T-helper 1 cell treated with Interleukin-12 subunit alpha and Interleukin-12 subunit beta and Interleukin-4 antibody, amounts not matched to agents 30 μg/mL and 1 μg/mL, for 36 hours (primary cell): Measurements from ENCODE around the gene STARD7.

Experiments
- H3K27ac Mint-ChIP-seq: one replicate; pipeline ENCODE4 v1.8.0; 2021; ENCODE audit warnings: mild to moderate bottlenecking, mixed read lengths
- H3K27me3 Mint-ChIP-seq: one replicate; pipeline ENCODE4 v1.8.0; 2021; ENCODE audit warnings: low read depth, mixed read lengths
- H3K36me3 Mint-ChIP-seq: one replicate; pipeline ENCODE4 v1.8.0; 2021; ENCODE audit warnings: low read depth, mixed read lengths
- H3K4me1 Mint-ChIP-seq: one replicate; pipeline ENCODE4 v1.8.0; 2021; ENCODE audit warnings: low read depth, mixed read lengths
- H3K4me3 Mint-ChIP-seq: one replicate; pipeline ENCODE4 v1.8.0; 2021; ENCODE audit warnings: mild to moderate bottlenecking, moderate library complexity, mixed read lengths
- H3K9me3 Mint-ChIP-seq: one replicate; pipeline ENCODE4 v1.8.0; 2021; ENCODE audit warnings: mixed read lengths

STARD7 gene

GRCh38 chr2:96137321-96138178, 71.1 kb downstream of the STARD7 start:
- no peaks in the 10 kb centered on the region for H3K27me3 Mint-ChIP-seq
- no peaks in the 10 kb centered on the region for H3K9me3 Mint-ChIP-seq
- H3K4me3 Mint-ChIP-seq = no peak overlapping the region
- no peak overlapping the region for H3K27ac Mint-ChIP-seq
- peaks cover 14% of the 10 kb centered on the region for H3K4me1 Mint-ChIP-seq
- no peaks in the 10 kb centered on the region for H3K36me3 Mint-ChIP-seq

- peaks cover 14% of the 10 kb centered on the region for H3K4me1 Mint-ChIP-seq
- no peaks in the 10 kb centered on the region for H3K27me3 Mint-ChIP-seq
- H3K9me3 Mint-ChIP-seq = no peaks in the 10 kb centered on the region
- H3K27ac Mint-ChIP-seq = no peak overlapping the region
- no peaks in the 10 kb centered on the region for H3K36me3 Mint-ChIP-seq
- no peak overlapping the region for H3K4me3 Mint-ChIP-seq
Observed at GRCh38 chr2:96136129-96136720, 72.4 kb downstream of the STARD7 start.

DNA sequence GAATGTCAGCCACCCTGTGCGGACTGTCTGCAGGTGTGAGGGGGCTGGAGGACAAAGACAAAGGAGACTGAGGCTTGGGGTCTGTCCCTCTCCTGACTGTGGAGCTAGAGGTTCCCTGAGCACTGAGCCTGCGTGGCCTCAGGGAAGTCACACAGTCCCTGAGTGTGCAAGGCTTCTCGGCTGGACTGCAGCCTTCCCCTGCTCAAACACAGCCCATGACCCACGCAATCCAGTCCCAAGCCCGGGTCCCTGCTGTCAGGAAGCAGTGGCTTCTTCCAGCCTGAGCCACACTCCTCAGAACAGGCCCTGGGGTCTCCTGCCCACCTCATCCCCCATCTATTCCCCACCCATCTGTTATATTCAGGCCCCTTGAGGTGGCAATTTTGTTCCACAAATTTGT, 73.0 kb downstream of the STARD7 start:
- H3K27me3 Mint-ChIP-seq = no peaks in the 10 kb centered on the region
- H3K27ac Mint-ChIP-seq = no peak overlapping the region
- H3K9me3 Mint-ChIP-seq = no peaks in the 10 kb centered on the region
- peaks cover 17% of the 10 kb centered on the region for H3K4me1 Mint-ChIP-seq
- no peak overlapping the region for H3K4me3 Mint-ChIP-seq
- H3K36me3 Mint-ChIP-seq = no peaks in the 10 kb centered on the region

DNA sequence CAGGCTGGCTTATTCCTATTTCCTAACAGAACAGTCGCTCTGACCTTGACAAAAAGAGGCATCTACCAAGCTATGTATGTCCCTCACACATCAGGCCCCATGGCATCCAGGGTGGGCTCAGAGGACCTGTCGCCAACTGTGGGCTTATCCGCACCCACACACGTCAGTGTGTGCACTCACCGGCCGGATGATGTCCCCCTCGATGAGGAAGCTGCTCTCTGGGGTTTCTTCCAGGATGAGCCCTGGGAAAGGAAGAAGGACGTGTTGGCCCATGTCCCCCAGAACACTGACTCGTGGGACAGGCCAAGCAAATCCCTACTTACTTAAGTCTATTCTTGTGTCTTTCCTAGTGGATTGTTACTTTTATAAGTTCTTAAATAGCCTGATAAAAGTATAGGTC, 73.5 kb downstream of the STARD7 start:
- no peak overlapping the region for H3K27ac Mint-ChIP-seq
- H3K4me3 Mint-ChIP-seq = no peak overlapping the region

More for the DNA sequence above, 73.5 kb downstream of the STARD7 start:
- Mint-ChIP-seq H3K9me3 (no peaks in the 10 kb centered on the region), H3K27me3 (no peaks in the 10 kb centered on the region), H3K4me1 (peaks cover 17% of the 10 kb centered on the region), H3K36me3 (no peaks in the 10 kb centered on the region)
